ENCODE results near the gene SMIM1. TPM values are rescaled to one million over a fixed set of nuclear protein-coding genes. Genes with fewer than 3 reads are reported as not detected.

Gene SMIM1
- total and polyA plus RNA-seq, 9 of the 15 experiments (the other 6 are each of a cell fraction or from before 2014, with no cell fraction given), result 2.3 to 125 (median 24.3) TPM

DNA sequence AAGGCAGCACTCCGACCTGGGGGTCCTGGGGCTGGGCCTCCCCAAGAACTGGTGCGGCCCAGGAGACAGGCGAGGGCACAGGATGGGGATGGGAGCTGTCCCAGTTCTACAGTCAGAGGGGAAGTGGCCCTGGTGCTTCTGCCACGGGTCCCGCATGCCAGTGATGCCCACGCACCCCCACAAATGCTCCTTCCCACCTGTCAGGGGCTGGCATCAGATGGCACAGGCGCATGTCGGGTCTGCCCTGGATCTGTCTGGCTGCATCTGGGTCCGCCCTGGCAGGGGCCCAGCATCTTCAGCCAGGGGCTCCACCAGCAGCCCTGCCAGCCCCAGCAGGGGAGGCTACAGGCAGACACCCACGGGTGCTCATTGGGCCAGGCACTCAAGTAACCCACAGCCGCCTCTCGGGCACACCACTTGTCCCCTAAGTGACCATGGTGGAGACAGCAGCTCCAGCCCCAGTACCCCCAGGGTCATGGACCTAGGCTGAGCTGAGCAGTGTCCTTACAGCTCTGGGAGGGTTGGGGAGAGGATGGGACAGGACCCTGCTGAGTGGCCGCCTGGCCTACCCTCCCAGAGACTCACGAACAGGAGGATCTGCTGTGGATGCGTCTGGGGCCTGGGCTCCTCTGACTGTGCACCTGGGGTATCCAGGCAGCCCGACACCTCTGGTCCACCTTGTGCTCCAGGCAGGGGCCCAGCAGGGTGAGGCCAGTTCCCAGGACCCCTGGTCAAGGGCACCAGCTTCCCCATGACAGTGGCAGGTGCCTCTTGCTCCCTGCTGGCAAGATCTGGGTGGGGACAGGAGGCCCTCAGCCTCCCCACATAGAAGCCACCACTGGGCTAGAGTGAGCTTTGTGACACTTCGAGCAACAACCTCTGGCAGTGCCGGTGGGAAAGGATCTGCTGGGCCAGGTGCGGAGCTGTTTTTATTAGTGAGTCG, 5.4 kb downstream of the SMIM1 start (continued):
- TF ChIP-seq, protein P1, sequence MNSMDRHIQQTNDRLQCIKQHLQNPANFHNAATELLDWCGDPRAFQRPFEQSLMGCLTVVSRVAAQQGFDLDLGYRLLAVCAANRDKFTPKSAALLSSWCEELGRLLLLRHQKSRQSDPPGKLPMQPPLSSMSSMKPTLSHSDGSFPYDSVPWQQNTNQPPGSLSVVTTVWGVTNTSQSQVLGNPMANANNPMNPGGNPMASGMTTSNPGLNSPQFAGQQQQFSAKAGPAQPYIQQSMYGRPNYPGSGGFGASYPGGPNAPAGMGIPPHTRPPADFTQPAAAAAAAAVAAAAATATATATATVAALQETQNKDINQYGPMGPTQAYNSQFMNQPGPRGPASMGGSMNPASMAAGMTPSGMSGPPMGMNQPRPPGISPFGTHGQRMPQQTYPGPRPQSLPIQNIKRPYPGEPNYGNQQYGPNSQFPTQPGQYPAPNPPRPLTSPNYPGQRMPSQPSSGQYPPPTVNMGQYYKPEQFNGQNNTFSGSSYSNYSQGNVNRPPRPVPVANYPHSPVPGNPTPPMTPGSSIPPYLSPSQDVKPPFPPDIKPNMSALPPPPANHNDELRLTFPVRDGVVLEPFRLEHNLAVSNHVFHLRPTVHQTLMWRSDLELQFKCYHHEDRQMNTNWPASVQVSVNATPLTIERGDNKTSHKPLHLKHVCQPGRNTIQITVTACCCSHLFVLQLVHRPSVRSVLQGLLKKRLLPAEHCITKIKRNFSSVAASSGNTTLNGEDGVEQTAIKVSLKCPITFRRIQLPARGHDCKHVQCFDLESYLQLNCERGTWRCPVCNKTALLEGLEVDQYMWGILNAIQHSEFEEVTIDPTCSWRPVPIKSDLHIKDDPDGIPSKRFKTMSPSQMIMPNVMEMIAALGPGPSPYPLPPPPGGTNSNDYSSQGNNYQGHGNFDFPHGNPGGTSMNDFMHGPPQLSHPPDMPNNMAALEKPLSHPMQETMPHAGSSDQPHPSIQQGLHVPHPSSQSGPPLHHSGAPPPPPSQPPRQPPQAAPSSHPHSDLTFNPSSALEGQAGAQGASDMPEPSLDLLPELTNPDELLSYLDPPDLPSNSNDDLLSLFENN (IDR thresholded peaks at IDR 0.05; ENCODE audit: low read depth in 2 of 2, low read length in 2 of 2), result no peak
- peak; percentile 10 for TF ChIP-seq HMGN3 (IDR thresholded peaks at IDR 0.05; ENCODE audit: borderline replicate concordance, extremely low read depth, insufficient read length, low read depth, low read length)
- no peak for TF ChIP-seq SP2 (IDR thresholded peaks at IDR 0.05; ENCODE audit: extremely low read depth, low read depth, low read length, poor library complexity, severe bottlenecking)
- 0 out of 2 replicates have a peak, but pooled peaks have one; percentile 52 for TF ChIP-seq RBM14 (IDR thresholded peaks at IDR 0.05; ENCODE audit: borderline replicate concordance, insufficient read depth, low read depth, low read length)
